NK-92 (cell line): ENCODE results near the gene R3HDML.

ENCODE experiments used
- DNase-seq: peaks from one replicate; lab custom pipeline; 2025; ENCODE audit not compliant: unreplicated experiment; lab: John Stamatoyannopoulos, UW

R3HDML gene

GRCh38 chr20:44398335-44398734 is 61.5 kb downstream of the R3HDML start:
- DNase-seq = no peak

DNA sequence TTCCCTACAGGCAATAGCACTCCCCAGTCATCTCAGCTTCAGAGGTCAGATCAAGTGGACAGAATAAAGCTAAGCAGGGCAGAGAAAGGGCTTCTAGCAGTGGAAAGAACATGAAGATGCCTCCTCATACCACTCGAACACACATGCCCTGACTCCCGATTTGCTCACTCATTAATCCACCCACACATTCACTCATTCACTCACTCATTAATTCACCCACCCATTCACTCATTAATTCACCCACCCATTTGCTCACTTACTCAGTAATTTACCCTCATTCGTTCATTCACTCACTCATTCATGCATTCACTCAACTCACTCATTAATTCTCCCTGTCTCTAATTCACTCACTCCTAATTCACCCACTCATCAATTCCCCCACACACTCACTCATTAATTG is 62.6 kb downstream of the R3HDML start:
- no peak for DNase-seq

DNA sequence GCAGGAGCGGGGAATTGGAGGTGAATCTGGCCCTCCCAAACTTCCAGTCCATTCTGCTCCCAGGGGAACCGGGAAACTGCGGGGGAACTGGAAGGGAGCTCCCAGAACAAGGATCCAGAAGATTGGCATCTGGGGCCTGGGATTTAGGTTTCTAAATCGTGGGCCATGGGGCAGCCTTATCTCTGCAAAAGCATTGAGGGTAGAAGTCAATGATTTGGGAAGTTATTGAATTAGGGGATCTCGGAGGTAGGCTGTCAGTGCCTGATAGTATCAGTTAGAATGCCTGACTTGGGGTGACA is 63.8 kb downstream of the R3HDML start:
- no peak for DNase-seq
